CD8-positive, alpha-beta memory T cell (primary cell): ENCODE results near the gene GPS2. TPM values are rescaled to one million over a fixed set of nuclear protein-coding genes. Genes with fewer than 3 reads are reported as not detected.

Source experiments
- polyA plus RNA-seq: library from polyadenylated mRNA; unstranded; fragments of 300-500 nt; fragmentation: Illumina TruSeq; gene quantifications from one replicate; pipeline ENCODE4 v1.2.3, GENCODE V29; 2021
- total RNA-seq, 2 experiments: library from RNA; stranded (reverse); gene quantifications; one replicate each; pipeline ENCODE4 v1.2.3, GENCODE V29; 2021

The GPS2 gene
- total and polyA plus RNA-seq, 3 experiments from 2014 or later = 81.1 to 116 (median 85.2) TPM

Other genes with a start within 250 kb of the GPS2 start
Only the 30 nearest of the 34 such genes appear.
- not detected for gene ASGR2, start 200.5 kb downstream of the GPS2 start, total RNA-seq
- gene ASGR2, start 200.5 kb downstream of the GPS2 start, polyA plus RNA-seq = not detected
- gene ASGR1, start 136.0 kb downstream of the GPS2 start, total RNA-seq = under 1 TPM; 0.46 to 0.55 TPM
- gene ASGR1, start 136.0 kb downstream of the GPS2 start, polyA plus RNA-seq = not detected
- 1 to 10 TPM; 3.5 to 4.4 TPM for gene DLG4, start 95.5 kb downstream of the GPS2 start, total RNA-seq
- 0.45 TPM for gene DLG4, start 95.5 kb downstream of the GPS2 start, polyA plus RNA-seq
- gene ACADVL, start 95.4 kb downstream of the GPS2 start, total RNA-seq = 100 to 1,000 TPM; 281 to 288 TPM
- gene ACADVL, start 95.4 kb downstream of the GPS2 start, polyA plus RNA-seq = 109 TPM
- gene DVL2, start 80.8 kb downstream of the GPS2 start, total RNA-seq = 10 to 100 TPM; 61.8 to 65.5 TPM
- 24.0 TPM for gene DVL2, start 80.8 kb downstream of the GPS2 start, polyA plus RNA-seq
- gene PHF23, start 75.9 kb downstream of the GPS2 start, total RNA-seq = 10 to 100 TPM; 48.0 to 51.9 TPM
- gene PHF23, start 75.9 kb downstream of the GPS2 start, polyA plus RNA-seq = 25.8 TPM
- 100 to 1,000 TPM; 156 to 165 TPM for gene GABARAP, start 72.9 kb downstream of the GPS2 start, total RNA-seq
- gene GABARAP, start 72.9 kb downstream of the GPS2 start, polyA plus RNA-seq = 914 TPM
- gene CTDNEP1, start 63.6 kb downstream of the GPS2 start, total RNA-seq = 100 to 1,000 TPM; 224 to 240 TPM
- 57.1 TPM for gene CTDNEP1, start 63.6 kb downstream of the GPS2 start, polyA plus RNA-seq
- gene ELP5, start 63.1 kb downstream of the GPS2 start, total RNA-seq = 100 to 1,000 TPM; 106 to 111 TPM
- gene ELP5, start 63.1 kb downstream of the GPS2 start, polyA plus RNA-seq = 84.8 TPM
- 1 to 10 TPM in 1 of 2 experiments, under 1 TPM in 1; 0.63 to 1.1 TPM for gene CLDN7, start 52.9 kb downstream of the GPS2 start, total RNA-seq
- 2.1 TPM for gene CLDN7, start 52.9 kb downstream of the GPS2 start, polyA plus RNA-seq
- gene SLC2A4, start 33.6 kb downstream of the GPS2 start, total RNA-seq = under 1 TPM; 0.18 to 0.24 TPM
- not detected for gene SLC2A4, start 33.6 kb downstream of the GPS2 start, polyA plus RNA-seq
- gene YBX2, start 20.7 kb downstream of the GPS2 start, total RNA-seq = under 1 TPM; 0.07 to 0.26 TPM
- gene YBX2, start 20.7 kb downstream of the GPS2 start, polyA plus RNA-seq = not detected
- 1,000 to 10,000 TPM; 1,533 to 1,595 TPM for gene EIF5A, start 7.7 kb downstream of the GPS2 start, total RNA-seq
- gene EIF5A, start 7.7 kb downstream of the GPS2 start, polyA plus RNA-seq = 230 TPM
- gene NEURL4, start 14.0 kb upstream of the GPS2 start, total RNA-seq = 10 to 100 TPM; 60.1 to 60.7 TPM
- gene NEURL4, start 14.0 kb upstream of the GPS2 start, polyA plus RNA-seq = 2.7 TPM
- gene ACAP1, start 21.2 kb upstream of the GPS2 start, total RNA-seq = 100 to 1,000 TPM; 216 to 225 TPM
- gene ACAP1, start 21.2 kb upstream of the GPS2 start, polyA plus RNA-seq = 274 TPM
- 1 to 10 TPM; 4.6 to 5.1 TPM for gene KCTD11, start 36.8 kb upstream of the GPS2 start, total RNA-seq
- 1.9 TPM for gene KCTD11, start 36.8 kb upstream of the GPS2 start, polyA plus RNA-seq
- gene TMEM95, start 39.8 kb upstream of the GPS2 start, total RNA-seq = not detected
- gene TMEM95, start 39.8 kb upstream of the GPS2 start, polyA plus RNA-seq = not detected
- 1 to 10 TPM; 4.4 to 5.8 TPM for gene TNK1, start 65.7 kb upstream of the GPS2 start, total RNA-seq
- 3.1 TPM for gene TNK1, start 65.7 kb upstream of the GPS2 start, polyA plus RNA-seq
- 10 to 100 TPM; 79.1 to 81.6 TPM for gene PLSCR3, start 79.2 kb upstream of the GPS2 start, total RNA-seq
- 152 TPM for gene PLSCR3, start 79.2 kb upstream of the GPS2 start, polyA plus RNA-seq
- gene TMEM256, start 88.7 kb upstream of the GPS2 start, total RNA-seq = 10 to 100 TPM; 45.4 to 51.4 TPM
- 62.4 TPM for gene TMEM256, start 88.7 kb upstream of the GPS2 start, polyA plus RNA-seq
- 1 to 10 TPM; 5.6 to 6.6 TPM for gene NLGN2, start 92.5 kb upstream of the GPS2 start, total RNA-seq
- gene NLGN2, start 92.5 kb upstream of the GPS2 start, polyA plus RNA-seq = 0.06 TPM
- gene SPEM1, start 105.0 kb upstream of the GPS2 start, total RNA-seq = not detected
- not detected for gene SPEM1, start 105.0 kb upstream of the GPS2 start, polyA plus RNA-seq
- not detected for gene SPEM2, start 110.3 kb upstream of the GPS2 start, total RNA-seq
- gene SPEM2, start 110.3 kb upstream of the GPS2 start, polyA plus RNA-seq = not detected
- gene SPEM3, start 113.5 kb upstream of the GPS2 start, total RNA-seq = not detected
- not detected for gene SPEM3, start 113.5 kb upstream of the GPS2 start, polyA plus RNA-seq
- gene TMEM102, start 120.1 kb upstream of the GPS2 start, total RNA-seq = 10 to 100 TPM; 11.1 to 11.9 TPM
- 23.3 TPM for gene TMEM102, start 120.1 kb upstream of the GPS2 start, polyA plus RNA-seq
- gene FGF11, start 124.2 kb upstream of the GPS2 start, total RNA-seq = 1 to 10 TPM in 1 of 2 experiments, under 1 TPM in 1; 0.85 to 1.1 TPM
- 0.12 TPM for gene FGF11, start 124.2 kb upstream of the GPS2 start, polyA plus RNA-seq
- 1 to 10 TPM; 6.0 to 6.3 TPM for gene CHRNB1, start 129.7 kb upstream of the GPS2 start, total RNA-seq
- 24.7 TPM for gene CHRNB1, start 129.7 kb upstream of the GPS2 start, polyA plus RNA-seq
- gene ZBTB4, start 164.3 kb upstream of the GPS2 start, total RNA-seq = 10 to 100 TPM; 22.8 to 23.1 TPM
- 24.1 TPM for gene ZBTB4, start 164.3 kb upstream of the GPS2 start, polyA plus RNA-seq
- not detected for gene SLC35G6, start 166.1 kb upstream of the GPS2 start, total RNA-seq
- 0.12 TPM for gene SLC35G6, start 166.1 kb upstream of the GPS2 start, polyA plus RNA-seq
- gene POLR2A, start 169.0 kb upstream of the GPS2 start, total RNA-seq = 100 to 1,000 TPM; 190 to 192 TPM
- 69.6 TPM for gene POLR2A, start 169.0 kb upstream of the GPS2 start, polyA plus RNA-seq